Activated naive CD8-positive, alpha-beta T cell treated with anti-CD3 and anti-CD28 coated beads for 36 hours (primary cell): ENCODE results near the gene AGXT. TPM values are rescaled to one million over a fixed set of nuclear protein-coding genes. Genes with fewer than 3 reads are reported as not detected.

Experiments
- DNase-seq: peaks from one replicate; pipeline ENCODE4 v3.0.0; 2021
- H3K27ac Mint-ChIP-seq: one replicate; pipeline ENCODE4 v1.8.0; 2022; ENCODE audit warnings: mild to moderate bottlenecking, moderate library complexity, mixed read lengths
- H3K27me3 Mint-ChIP-seq: one replicate; pipeline ENCODE4 v1.8.0; 2022; ENCODE audit warnings: mild to moderate bottlenecking, mixed read lengths
- H3K36me3 Mint-ChIP-seq: one replicate; pipeline ENCODE4 v1.8.0; 2021; ENCODE audit warnings: mild to moderate bottlenecking, mixed read lengths
- H3K4me1 Mint-ChIP-seq: one replicate; pipeline ENCODE4 v1.8.0; 2021; ENCODE audit warnings: mixed read lengths
- H3K4me3 Mint-ChIP-seq: one replicate; pipeline ENCODE4 v1.8.0; 2022; ENCODE audit warnings: mild to moderate bottlenecking, moderate library complexity, mixed read lengths
- H3K9me3 Mint-ChIP-seq: one replicate; pipeline ENCODE4 v1.8.0; 2022; ENCODE audit warnings: mixed read lengths
- total RNA-seq, 2 experiments: library from RNA; stranded (reverse); gene quantifications; one replicate each; pipeline ENCODE4 v1.2.3, GENCODE V29; 2021

The AGXT gene
- total RNA-seq, 2 experiments from 2014 or later, result not detected

DNA sequence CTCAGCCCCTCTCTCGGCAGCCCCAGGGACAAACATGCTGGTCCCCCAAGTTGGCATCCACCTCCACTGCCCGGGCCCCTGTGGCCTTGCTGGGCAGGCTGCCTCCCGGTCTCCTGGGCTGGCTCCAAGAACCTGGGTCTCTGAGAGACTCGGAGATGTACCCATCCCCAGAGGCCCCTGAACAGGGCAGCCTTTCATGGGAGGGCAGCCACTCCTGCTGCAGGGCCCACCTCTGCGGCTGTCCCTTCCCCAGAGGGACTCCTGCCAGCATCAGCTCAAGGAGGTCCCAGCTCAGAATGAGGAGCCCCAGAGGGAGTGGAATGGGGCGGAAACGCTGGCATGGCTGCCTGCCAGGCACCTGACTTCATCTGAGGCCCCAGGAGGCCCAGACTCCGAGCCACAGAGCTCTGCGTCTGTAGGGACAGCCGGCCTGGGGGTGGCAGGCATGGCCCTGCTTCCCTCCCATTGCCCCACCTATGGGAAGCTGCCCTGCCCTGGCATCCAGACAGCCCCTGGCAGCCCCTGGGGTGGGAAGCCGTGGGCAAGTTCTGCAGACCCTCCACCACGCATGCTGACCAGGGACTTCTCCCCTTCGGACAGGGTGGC lies 36.7 kb downstream of the AGXT start:
- H3K27ac Mint-ChIP-seq, result no peak overlapping the region
- no peaks in the 10 kb centered on the region for H3K36me3 Mint-ChIP-seq
- no peaks in the 10 kb centered on the region for H3K27me3 Mint-ChIP-seq
- H3K9me3 Mint-ChIP-seq, result no peaks in the 10 kb centered on the region
- H3K4me1 Mint-ChIP-seq, result no peaks in the 10 kb centered on the region
- DNase-seq, result no peak
- no peak overlapping the region for H3K4me3 Mint-ChIP-seq

- no peaks in the 10 kb centered on the region for H3K9me3 Mint-ChIP-seq
- no peak within 1 kb of the TSS for H3K4me3 Mint-ChIP-seq
- no peaks in the 10 kb centered on the region for H3K4me1 Mint-ChIP-seq
- H3K27me3 Mint-ChIP-seq, result peaks cover 1% of the 10 kb centered on the region
- no peak for DNase-seq
- H3K36me3 Mint-ChIP-seq, result no peaks in the 10 kb centered on the region
- H3K27ac Mint-ChIP-seq, result no peak within 1 kb of the TSS
Observed at GRCh38 chr2:240906141-240906910, 37.7 kb downstream of the AGXT start, which contains the start of gene CROCC2. TSS of gene CROCC2 (plus strand) at chr2:240906336. CDS start at chr2:240906514, 178 bp downstream.

GRCh38 chr2:240906911-240907590 lies 38.4 kb downstream of the AGXT start:
- H3K36me3 Mint-ChIP-seq, result no peaks in the 10 kb centered on the region
- no peaks in the 10 kb centered on the region for H3K9me3 Mint-ChIP-seq
- no peak overlapping the region for H3K27ac Mint-ChIP-seq
- no peaks in the 10 kb centered on the region for H3K4me1 Mint-ChIP-seq
- no peak overlapping the region for H3K4me3 Mint-ChIP-seq
- DNase-seq, result no peak
- peaks cover 8% of the 10 kb centered on the region for H3K27me3 Mint-ChIP-seq

- Mint-ChIP-seq H3K4me3 (no peak overlapping the region), H3K27ac (no peak overlapping the region), H3K4me1 (no peaks in the 10 kb centered on the region), H3K36me3 (no peaks in the 10 kb centered on the region), H3K27me3 (peaks cover 22% of the 10 kb centered on the region), H3K9me3 (no peaks in the 10 kb centered on the region)
- DNase-seq, result no peak
Observed at GRCh38 chr2:240909216-240909974, 40.8 kb downstream of the AGXT start.

DNA sequence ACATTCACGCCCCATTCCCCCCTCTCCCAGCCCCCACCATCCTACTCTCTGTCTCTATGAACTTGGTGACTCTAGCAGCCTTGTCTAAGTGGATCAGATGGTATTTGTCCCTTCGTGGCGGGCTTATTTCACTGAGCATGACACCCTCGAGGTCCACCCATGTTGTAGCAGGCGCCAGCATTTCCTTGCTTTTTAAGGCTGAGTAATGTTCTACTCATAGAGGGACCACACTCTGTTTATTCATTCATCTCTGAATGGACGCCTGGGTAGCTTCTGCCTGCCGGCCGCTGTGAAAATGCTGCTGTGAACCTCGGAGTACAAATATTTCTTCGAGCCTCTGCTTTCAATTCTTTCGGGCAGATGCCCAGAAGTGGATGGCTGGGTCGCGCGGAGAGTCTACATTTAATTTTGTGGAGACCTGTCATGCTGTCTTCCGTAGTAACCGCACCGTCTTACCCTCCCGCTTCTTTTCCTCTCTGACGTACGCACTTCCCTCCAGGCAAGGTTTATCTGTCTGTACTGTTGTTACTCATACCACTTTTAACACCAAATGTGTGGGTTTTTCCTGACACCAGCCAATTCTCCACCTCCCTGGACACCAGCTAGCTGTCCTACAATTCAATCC lies 43.1 kb downstream of the AGXT start:
- peaks cover 32% of the 10 kb centered on the region for H3K27me3 Mint-ChIP-seq
- H3K9me3 Mint-ChIP-seq, result no peaks in the 10 kb centered on the region
- H3K4me3 Mint-ChIP-seq, result no peak overlapping the region
- H3K36me3 Mint-ChIP-seq, result no peaks in the 10 kb centered on the region
- no peaks in the 10 kb centered on the region for H3K4me1 Mint-ChIP-seq
- H3K27ac Mint-ChIP-seq, result no peak overlapping the region
- DNase-seq, result no peak

DNA sequence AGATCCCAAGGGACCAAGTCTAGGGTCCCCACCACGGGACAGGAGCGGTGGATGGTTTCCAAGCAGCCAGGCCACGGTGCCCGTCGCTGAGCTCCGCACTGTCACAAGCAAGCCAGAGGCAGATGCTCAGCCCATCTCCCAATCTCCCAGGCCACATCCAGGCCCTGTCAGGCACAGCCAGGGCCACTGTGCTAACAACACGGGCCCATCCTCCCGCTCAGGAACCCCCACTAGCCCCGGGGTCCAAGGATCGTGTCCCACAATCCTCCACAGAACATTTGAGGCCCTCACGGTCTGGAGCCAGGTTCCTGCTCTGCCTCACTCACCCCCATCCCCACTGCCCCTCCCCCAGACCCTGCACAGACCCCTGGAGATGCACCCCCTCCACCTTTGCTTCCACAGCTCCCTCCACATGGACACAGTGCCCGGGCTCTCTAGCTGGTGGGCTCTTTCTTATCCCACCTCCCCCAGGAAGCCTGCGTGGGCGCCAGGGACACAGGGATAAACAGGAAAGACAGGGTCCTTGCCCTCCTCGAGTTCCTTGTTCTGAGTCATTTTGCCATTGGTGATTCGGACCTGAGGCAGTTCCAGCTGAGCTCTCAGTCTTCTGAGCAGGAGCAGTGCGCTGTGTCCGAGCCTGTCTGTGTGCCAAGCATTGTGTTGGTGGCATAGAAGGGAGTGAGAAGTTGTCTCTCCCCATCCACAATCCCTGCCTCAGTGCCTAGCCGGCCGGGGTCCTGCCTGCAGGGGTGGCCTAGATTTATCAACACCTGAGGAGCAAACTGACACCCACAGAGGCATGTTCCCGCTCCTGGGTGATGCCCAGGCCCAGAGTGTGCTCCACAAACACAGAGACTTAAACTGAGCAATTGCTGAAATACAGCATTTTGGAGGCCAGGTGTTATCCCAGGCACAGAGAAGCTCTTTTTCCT lies 44.5 kb downstream of the AGXT start:
- Mint-ChIP-seq H3K27me3 (peaks cover 37% of the 10 kb centered on the region), H3K4me1 (no peaks in the 10 kb centered on the region), H3K9me3 (no peaks in the 10 kb centered on the region), H3K36me3 (no peaks in the 10 kb centered on the region), H3K4me3 (no peak overlapping the region), H3K27ac (no peak overlapping the region)
- DNase-seq, result no peak

- no peak overlapping the region for H3K4me3 Mint-ChIP-seq
- no peak overlapping the region for H3K27ac Mint-ChIP-seq
Observed at GRCh38 chr2:240913810-240914644, 45.4 kb downstream of the AGXT start.

GRCh38 chr2:240914645-240915525 lies 46.3 kb downstream of the AGXT start:
- no peaks in the 10 kb centered on the region for H3K4me1 Mint-ChIP-seq
- no peak for DNase-seq
- H3K4me3 Mint-ChIP-seq, result no peak overlapping the region
- H3K27ac Mint-ChIP-seq, result no peak overlapping the region
- peaks cover 37% of the 10 kb centered on the region for H3K27me3 Mint-ChIP-seq
- H3K9me3 Mint-ChIP-seq, result no peaks in the 10 kb centered on the region
- H3K36me3 Mint-ChIP-seq, result no peaks in the 10 kb centered on the region

More at GRCh38 chr2:240913810-240914644, 45.4 kb downstream of the AGXT start:
- peaks cover 37% of the 10 kb centered on the region for H3K27me3 Mint-ChIP-seq
- H3K36me3 Mint-ChIP-seq, result no peaks in the 10 kb centered on the region
- no peaks in the 10 kb centered on the region for H3K4me1 Mint-ChIP-seq
- peak; percentile 66 for DNase-seq
- H3K9me3 Mint-ChIP-seq, result no peaks in the 10 kb centered on the region

- Mint-ChIP-seq H3K4me1 (no peaks in the 10 kb centered on the region), H3K27ac (no peak overlapping the region), H3K4me3 (no peak overlapping the region), H3K9me3 (no peaks in the 10 kb centered on the region), H3K27me3 (peaks cover 37% of the 10 kb centered on the region), H3K36me3 (no peaks in the 10 kb centered on the region)
- DNase-seq, result no peak
Observed at GRCh38 chr2:240915526-240916341, 47.1 kb downstream of the AGXT start.

GRCh38 chr2:240916571-240917008 lies 48.0 kb downstream of the AGXT start:
- Mint-ChIP-seq H3K4me1 (no peaks in the 10 kb centered on the region), H3K36me3 (no peaks in the 10 kb centered on the region), H3K27ac (no peak overlapping the region), H3K27me3 (peaks cover 33% of the 10 kb centered on the region), H3K9me3 (no peaks in the 10 kb centered on the region), H3K4me3 (no peak overlapping the region)
- DNase-seq, result no peak

DNA sequence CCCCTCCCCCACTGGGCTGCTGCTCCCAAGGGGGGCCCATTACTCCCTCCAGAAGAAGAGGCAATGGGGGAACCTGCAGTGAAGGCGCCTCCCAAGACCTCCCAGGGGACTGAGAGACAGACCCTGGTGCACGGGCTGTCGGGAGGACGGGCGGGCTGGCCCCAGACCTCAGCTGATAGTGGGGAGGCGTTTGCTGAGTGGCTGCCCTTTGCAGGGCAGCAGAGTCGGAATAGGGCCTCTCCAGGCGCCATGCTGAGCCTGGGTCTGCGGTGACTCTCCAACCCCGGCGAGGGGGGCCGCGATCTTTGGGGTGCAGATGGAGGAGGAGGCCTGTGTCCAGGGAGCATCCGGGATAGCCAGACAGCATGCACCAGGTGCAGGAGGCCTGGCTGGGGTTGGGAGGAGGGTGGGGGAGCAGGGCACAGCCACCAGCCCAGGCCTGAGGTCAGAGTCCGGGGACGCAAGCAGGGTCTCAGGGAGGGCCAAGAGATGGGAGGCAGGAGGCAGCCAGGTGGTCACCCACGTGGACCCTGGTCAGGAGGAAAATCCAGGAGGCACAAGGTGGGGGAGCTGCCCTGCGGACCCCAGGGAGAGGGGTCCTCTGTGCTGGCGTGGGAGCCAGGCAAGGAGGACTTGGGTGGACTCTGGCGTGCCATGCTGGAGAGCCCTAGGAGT lies 48.5 kb downstream of the AGXT start:
- DNase-seq, result no peak
- Mint-ChIP-seq H3K27me3 (peaks cover 28% of the 10 kb centered on the region), H3K4me1 (no peaks in the 10 kb centered on the region), H3K27ac (no peak overlapping the region), H3K9me3 (no peaks in the 10 kb centered on the region), H3K36me3 (no peaks in the 10 kb centered on the region), H3K4me3 (no peak overlapping the region)
